Measurements from ENCODE around the gene FAM120AOS. TPM values are rescaled to one million over a fixed set of nuclear protein-coding genes. Genes with fewer than 3 reads are reported as not detected.
A peak's percentile ranks its signal among the peaks of the same experiment; 100 is the strongest.

FAM120AOS gene
- total RNA-seq, 1 donor from 2014 or later: 36.4 TPM

- DNase-seq (ENCODE audit: extremely low spot score, unreplicated experiment): no peak
- H3K27ac Mint-ChIP-seq (ENCODE audit: unreplicated experiment): peak overlapping the region; percentile 0
- no peaks in the 10 kb centered on the region for H3K9me3 Mint-ChIP-seq (ENCODE audit: unreplicated experiment)
- H3K4me3 Mint-ChIP-seq (ENCODE audit: unreplicated experiment): no peak overlapping the region
- H3K4me1 Mint-ChIP-seq (ENCODE audit: unreplicated experiment): peaks cover 39% of the 10 kb centered on the region
- TF ChIP-seq CTCF (IDR thresholded peaks at IDR 0.05): no peak
- H3K27me3 Mint-ChIP-seq (ENCODE audit: unreplicated experiment): no peaks in the 10 kb centered on the region
- H3K36me3 Mint-ChIP-seq (ENCODE audit: unreplicated experiment): peaks cover 12% of the 10 kb centered on the region
These were observed 23.5 kb upstream of the FAM120AOS start for GRCh38 chr9:93476924-93477323.

GRCh38 chr9:93475856-93476255, 22.5 kb upstream of the FAM120AOS start:
- Mint-ChIP-seq H3K36me3 (ENCODE audit: unreplicated experiment) (peaks cover 14% of the 10 kb centered on the region), H3K27ac (ENCODE audit: unreplicated experiment) (peak overlapping the region; percentile 29), H3K9me3 (ENCODE audit: unreplicated experiment) (no peaks in the 10 kb centered on the region), H3K4me3 (ENCODE audit: unreplicated experiment) (peak overlapping the region; percentile 8), H3K4me1 (ENCODE audit: unreplicated experiment) (peaks cover 33% of the 10 kb centered on the region), H3K27me3 (ENCODE audit: unreplicated experiment) (no peaks in the 10 kb centered on the region)
- TF ChIP-seq CTCF (IDR thresholded peaks at IDR 0.05): no peak
- DNase-seq (ENCODE audit: extremely low spot score, unreplicated experiment): no peak

GRCh38 chr9:93475108-93475507, 21.7 kb upstream of the FAM120AOS start:
- peaks cover 14% of the 10 kb centered on the region for H3K36me3 Mint-ChIP-seq (ENCODE audit: unreplicated experiment)
- H3K27me3 Mint-ChIP-seq (ENCODE audit: unreplicated experiment): no peaks in the 10 kb centered on the region
- H3K9me3 Mint-ChIP-seq (ENCODE audit: unreplicated experiment): no peaks in the 10 kb centered on the region
- no peak for TF ChIP-seq CTCF (IDR thresholded peaks at IDR 0.05)
- no peak overlapping the region for H3K4me3 Mint-ChIP-seq (ENCODE audit: unreplicated experiment)
- H3K27ac Mint-ChIP-seq (ENCODE audit: unreplicated experiment): peak overlapping the region; percentile 29
- no peak for DNase-seq (ENCODE audit: extremely low spot score, unreplicated experiment)
- peaks cover 31% of the 10 kb centered on the region for H3K4me1 Mint-ChIP-seq (ENCODE audit: unreplicated experiment)

- Mint-ChIP-seq H3K27ac (ENCODE audit: unreplicated experiment) (no peak overlapping the region), H3K4me1 (ENCODE audit: unreplicated experiment) (peaks cover 43% of the 10 kb centered on the region), H3K27me3 (ENCODE audit: unreplicated experiment) (no peaks in the 10 kb centered on the region), H3K36me3 (ENCODE audit: unreplicated experiment) (peaks cover 12% of the 10 kb centered on the region), H3K9me3 (ENCODE audit: unreplicated experiment) (no peaks in the 10 kb centered on the region), H3K4me3 (ENCODE audit: unreplicated experiment) (no peak overlapping the region)
- no peak for DNase-seq (ENCODE audit: extremely low spot score, unreplicated experiment)
- TF ChIP-seq CTCF (IDR thresholded peaks at IDR 0.05): no peak
These were observed 20.0 kb upstream of the FAM120AOS start for GRCh38 chr9:93473411-93473810.

GRCh38 chr9:93471124-93471523, 17.7 kb upstream of the FAM120AOS start:
- no peak for DNase-seq (ENCODE audit: extremely low spot score, unreplicated experiment)
- Mint-ChIP-seq H3K36me3 (ENCODE audit: unreplicated experiment) (peaks cover 8% of the 10 kb centered on the region), H3K9me3 (ENCODE audit: unreplicated experiment) (no peaks in the 10 kb centered on the region), H3K27me3 (ENCODE audit: unreplicated experiment) (no peaks in the 10 kb centered on the region), H3K4me3 (ENCODE audit: unreplicated experiment) (no peak overlapping the region), H3K4me1 (ENCODE audit: unreplicated experiment) (peaks cover 54% of the 10 kb centered on the region), H3K27ac (ENCODE audit: unreplicated experiment) (no peak overlapping the region)
- no peak for TF ChIP-seq CTCF (IDR thresholded peaks at IDR 0.05)
